Measurements from ENCODE around the gene FNBP1. TPM values are rescaled to one million over a fixed set of nuclear protein-coding genes. Genes with fewer than 3 reads are reported as not detected.

The FNBP1 gene
- total and polyA plus RNA-seq, 2 of the 13 experiments (the other 11 are each of a cell fraction or from before 2014, with no cell fraction given) = 5.4 to 19.5 TPM

GRCh38 chr9:130039528-130040147, 3.4 kb downstream of the FNBP1 start:
- no peak overlapping the region for H3K9ac ChIP-seq (ENCODE audit: insufficient read depth, low read depth, low read length)
- H3K27me3 ChIP-seq (ENCODE audit: control insufficient read depth in 1 of 2, insufficient read depth in 2 of 2, low read length in 2 of 2) = no peaks in the 10 kb centered on the region
- intact Hi-C loops (cut with micrococcal nuclease; ENCODE audit: unreplicated experiment) = no loop called here
- no peak overlapping the region for H3K27ac ChIP-seq (ENCODE audit: extremely low read length, insufficient read depth, low read length)
- no peak overlapping the region for H3K4me3 ChIP-seq (replicated peaks in 1 of 3; ENCODE audit: insufficient read depth in 1 of 3, low read depth in 2 of 3, low read length in 3 of 3)
- WGBS (ENCODE audit: low lambda C conversion rate) = 96% methylated on average over 6 of the region's 6 CpGs
- H3K4me1 ChIP-seq (ENCODE audit: insufficient read depth, low read length) = peaks cover 41% of the 10 kb centered on the region
- ChIA-PET CTCF (ENCODE audit: low intra/inter-chr PET ratio, low total read pairs) (interaction anchor here (1.4 kb wide), 1 partner anchor 154 kb away, joined by 5 read pairs; no protein-coding TSS in a partner anchor), POLR2A (interaction anchor here (0.7 to 1.2 kb wide), 2 partner anchors 11 to 153 kb away, joined by 3 to 4 read pairs; no protein-coding TSS in a partner anchor)
- H3K4me2 ChIP-seq (ENCODE audit: low read depth, low read length) = no peak overlapping the region
- no peaks in the 10 kb centered on the region for H3K9me3 ChIP-seq (ENCODE audit: low read length)
- FAIRE-seq (peak; percentile 34), DNase-seq (ENCODE audit: low spot score) (no peak), ATAC-seq (no peak)
- H3K36me3 ChIP-seq (replicated peaks in 1 of 2; ENCODE audit: control insufficient read depth in 1 of 2, insufficient read depth in 2 of 2, low read length in 2 of 2) = no peaks in the 10 kb centered on the region; a peak in 1 of 5 replicates
- in situ Hi-C loops (cut with HindIII; ENCODE audit: extremely low pct_ligation_motif_present, low pct_unique_long_range_greater_than_20kb) = loop anchor here (5.0 kb wide), 1 partner anchor 152 kb away; no protein-coding TSS in a partner anchor
- 0 out of 2 replicates have a peak, but pooled peaks cover 3% of the 10 kb centered on the region for H4K20me1 ChIP-seq (ENCODE audit: insufficient read depth, low read length)
- no TSS peak for BruUV-seq (replicated peaks)
- H2AFZ ChIP-seq (ENCODE audit: low read length) = no peak overlapping the region
- peaks cover 53% of the 10 kb centered on the region for H3K79me2 ChIP-seq (ENCODE audit: insufficient read depth, low read length)
- TF ChIP-seq ATF6 (CRISPR knock-in tag; conservative IDR thresholded peaks at IDR 0.05) (no peak), STAG1 (CRISPR knock-in tag; IDR thresholded peaks at IDR 0.05) (peak; percentile 18), UBTF (CRISPR knock-in tag; IDR thresholded peaks at IDR 0.05) (no peak), ARID4A (CRISPR knock-in tag; IDR thresholded peaks at IDR 0.05; ENCODE audit: borderline replicate concordance) (no peak)
- TF ChIP-seq, protein P1, sequence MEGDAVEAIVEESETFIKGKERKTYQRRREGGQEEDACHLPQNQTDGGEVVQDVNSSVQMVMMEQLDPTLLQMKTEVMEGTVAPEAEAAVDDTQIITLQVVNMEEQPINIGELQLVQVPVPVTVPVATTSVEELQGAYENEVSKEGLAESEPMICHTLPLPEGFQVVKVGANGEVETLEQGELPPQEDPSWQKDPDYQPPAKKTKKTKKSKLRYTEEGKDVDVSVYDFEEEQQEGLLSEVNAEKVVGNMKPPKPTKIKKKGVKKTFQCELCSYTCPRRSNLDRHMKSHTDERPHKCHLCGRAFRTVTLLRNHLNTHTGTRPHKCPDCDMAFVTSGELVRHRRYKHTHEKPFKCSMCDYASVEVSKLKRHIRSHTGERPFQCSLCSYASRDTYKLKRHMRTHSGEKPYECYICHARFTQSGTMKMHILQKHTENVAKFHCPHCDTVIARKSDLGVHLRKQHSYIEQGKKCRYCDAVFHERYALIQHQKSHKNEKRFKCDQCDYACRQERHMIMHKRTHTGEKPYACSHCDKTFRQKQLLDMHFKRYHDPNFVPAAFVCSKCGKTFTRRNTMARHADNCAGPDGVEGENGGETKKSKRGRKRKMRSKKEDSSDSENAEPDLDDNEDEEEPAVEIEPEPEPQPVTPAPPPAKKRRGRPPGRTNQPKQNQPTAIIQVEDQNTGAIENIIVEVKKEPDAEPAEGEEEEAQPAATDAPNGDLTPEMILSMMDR (CRISPR knock-in tag; IDR thresholded peaks at IDR 0.05) = peak; percentile 19; the same call in 1 of the 2 replicates
- TF ChIP-seq, protein P2, sequence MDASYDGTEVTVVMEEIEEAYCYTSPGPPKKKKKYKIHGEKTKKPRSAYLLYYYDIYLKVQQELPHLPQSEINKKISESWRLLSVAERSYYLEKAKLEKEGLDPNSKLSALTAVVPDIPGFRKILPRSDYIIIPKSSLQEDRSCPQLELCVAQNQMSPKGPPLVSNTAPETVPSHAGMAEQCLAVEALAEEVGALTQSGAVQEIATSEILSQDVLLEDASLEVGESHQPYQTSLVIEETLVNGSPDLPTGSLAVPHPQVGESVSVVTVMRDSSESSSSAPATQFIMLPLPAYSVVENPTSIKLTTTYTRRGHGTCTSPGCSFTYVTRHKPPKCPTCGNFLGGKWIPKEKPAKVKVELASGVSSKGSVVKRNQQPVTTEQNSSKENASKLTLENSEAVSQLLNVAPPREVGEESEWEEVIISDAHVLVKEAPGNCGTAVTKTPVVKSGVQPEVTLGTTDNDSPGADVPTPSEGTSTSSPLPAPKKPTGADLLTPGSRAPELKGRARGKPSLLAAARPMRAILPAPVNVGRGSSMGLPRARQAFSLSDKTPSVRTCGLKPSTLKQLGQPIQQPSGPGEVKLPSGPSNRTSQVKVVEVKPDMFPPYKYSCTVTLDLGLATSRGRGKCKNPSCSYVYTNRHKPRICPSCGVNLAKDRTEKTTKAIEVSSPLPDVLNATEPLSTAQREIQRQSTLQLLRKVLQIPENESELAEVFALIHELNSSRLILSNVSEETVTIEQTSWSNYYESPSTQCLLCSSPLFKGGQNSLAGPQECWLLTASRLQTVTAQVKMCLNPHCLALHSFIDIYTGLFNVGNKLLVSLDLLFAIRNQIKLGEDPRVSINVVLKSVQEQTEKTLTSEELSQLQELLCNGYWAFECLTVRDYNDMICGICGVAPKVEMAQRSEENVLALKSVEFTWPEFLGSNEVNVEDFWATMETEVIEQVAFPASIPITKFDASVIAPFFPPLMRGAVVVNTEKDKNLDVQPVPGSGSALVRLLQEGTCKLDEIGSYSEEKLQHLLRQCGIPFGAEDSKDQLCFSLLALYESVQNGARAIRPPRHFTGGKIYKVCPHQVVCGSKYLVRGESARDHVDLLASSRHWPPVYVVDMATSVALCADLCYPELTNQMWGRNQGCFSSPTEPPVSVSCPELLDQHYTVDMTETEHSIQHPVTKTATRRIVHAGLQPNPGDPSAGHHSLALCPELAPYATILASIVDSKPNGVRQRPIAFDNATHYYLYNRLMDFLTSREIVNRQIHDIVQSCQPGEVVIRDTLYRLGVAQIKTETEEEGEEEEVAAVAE (CRISPR knock-in tag; IDR thresholded peaks at IDR 0.05; ENCODE audit: borderline replicate concordance) = no peak
